GM12878 (cell line): ENCODE results near the gene DNAJA2.

Experiments used
- HCFC1 ChIP-seq: fragments of 150-350 bp; IDR thresholded peaks from 2 replicates; pipeline ENCODE4 v1.6.1; 2014; ENCODE audit warnings: low read length
- MYB ChIP-seq: fragments of 150-350 bp; IDR thresholded peaks from 2 replicates; pipeline ENCODE4 v1.6.1; 2014; ENCODE audit warnings: mild to moderate bottlenecking, low read depth, low read length, borderline replicate concordance
- RFX5 ChIP-seq: IDR thresholded peaks from 2 replicates; pipeline ENCODE4 v1.6.1; 2011; ENCODE audit warnings: low read depth, low read length, improper control_type of control experiment
- TF ChIP-seq, protein P1 (sequence below), 3 experiments: IDR thresholded peaks in 2 of 3; conservative IDR thresholded peaks in 1 of 3; 2 replicates each; pipeline ENCODE4 v1.5.1; 2011; ENCODE audit warnings: low read depth in 3 of 3, low read length in 3 of 3, mild to moderate bottlenecking in 3 of 3, control low read depth in 2 of 3, moderate library complexity in 2 of 3, inconsistent platforms in 1 of 3, mixed read lengths in 1 of 3; ENCODE audit not compliant: control insufficient read depth in 2 of 3, insufficient read depth in 1 of 3; ENCODE audit errors: extremely low read depth in 1 of 3

DNA sequence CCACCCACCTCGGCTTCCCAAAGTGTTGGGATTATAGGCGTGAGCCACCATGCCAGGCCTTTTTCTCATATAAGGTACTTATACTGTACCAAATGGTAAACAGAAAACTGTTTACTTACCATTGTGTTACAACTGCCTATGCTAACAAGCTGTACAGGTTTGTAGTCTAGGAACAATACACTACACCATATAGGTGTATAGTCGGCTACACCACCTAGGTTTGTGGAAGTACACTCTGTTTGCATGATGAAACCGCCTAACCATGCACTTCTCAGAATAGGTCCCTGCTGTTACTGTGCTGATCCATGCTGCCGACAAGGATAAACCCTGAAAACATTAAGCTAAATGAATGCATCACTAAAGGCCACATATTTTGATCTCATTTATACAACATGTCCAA lies 18.9 kb downstream of the DNAJA2 start:
- TF ChIP-seq, protein P1, sequence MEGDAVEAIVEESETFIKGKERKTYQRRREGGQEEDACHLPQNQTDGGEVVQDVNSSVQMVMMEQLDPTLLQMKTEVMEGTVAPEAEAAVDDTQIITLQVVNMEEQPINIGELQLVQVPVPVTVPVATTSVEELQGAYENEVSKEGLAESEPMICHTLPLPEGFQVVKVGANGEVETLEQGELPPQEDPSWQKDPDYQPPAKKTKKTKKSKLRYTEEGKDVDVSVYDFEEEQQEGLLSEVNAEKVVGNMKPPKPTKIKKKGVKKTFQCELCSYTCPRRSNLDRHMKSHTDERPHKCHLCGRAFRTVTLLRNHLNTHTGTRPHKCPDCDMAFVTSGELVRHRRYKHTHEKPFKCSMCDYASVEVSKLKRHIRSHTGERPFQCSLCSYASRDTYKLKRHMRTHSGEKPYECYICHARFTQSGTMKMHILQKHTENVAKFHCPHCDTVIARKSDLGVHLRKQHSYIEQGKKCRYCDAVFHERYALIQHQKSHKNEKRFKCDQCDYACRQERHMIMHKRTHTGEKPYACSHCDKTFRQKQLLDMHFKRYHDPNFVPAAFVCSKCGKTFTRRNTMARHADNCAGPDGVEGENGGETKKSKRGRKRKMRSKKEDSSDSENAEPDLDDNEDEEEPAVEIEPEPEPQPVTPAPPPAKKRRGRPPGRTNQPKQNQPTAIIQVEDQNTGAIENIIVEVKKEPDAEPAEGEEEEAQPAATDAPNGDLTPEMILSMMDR (IDR thresholded peaks at IDR 0.05 in 2 of 3, conservative IDR thresholded peaks at IDR 0.05 in 1 of 3; ENCODE audit: control insufficient read depth in 2 of 3, extremely low read depth in 1 of 3, insufficient read depth in 1 of 3, low read depth in 3 of 3, low read length in 3 of 3) = no peak
- TF ChIP-seq RFX5 (no peak), HCFC1 (no peak), MYB (no peak)
